ENCODE measurements around the gene VIL1. TPM values are rescaled to one million over a fixed set of nuclear protein-coding genes. Genes with fewer than 3 reads are reported as not detected.

VIL1 gene
- total and polyA plus RNA-seq, 9 of the 15 experiments (the other 6 are each of a cell fraction or from before 2014, with no cell fraction given), result 0.51 to 2.7 (median 1.2) TPM

DNA sequence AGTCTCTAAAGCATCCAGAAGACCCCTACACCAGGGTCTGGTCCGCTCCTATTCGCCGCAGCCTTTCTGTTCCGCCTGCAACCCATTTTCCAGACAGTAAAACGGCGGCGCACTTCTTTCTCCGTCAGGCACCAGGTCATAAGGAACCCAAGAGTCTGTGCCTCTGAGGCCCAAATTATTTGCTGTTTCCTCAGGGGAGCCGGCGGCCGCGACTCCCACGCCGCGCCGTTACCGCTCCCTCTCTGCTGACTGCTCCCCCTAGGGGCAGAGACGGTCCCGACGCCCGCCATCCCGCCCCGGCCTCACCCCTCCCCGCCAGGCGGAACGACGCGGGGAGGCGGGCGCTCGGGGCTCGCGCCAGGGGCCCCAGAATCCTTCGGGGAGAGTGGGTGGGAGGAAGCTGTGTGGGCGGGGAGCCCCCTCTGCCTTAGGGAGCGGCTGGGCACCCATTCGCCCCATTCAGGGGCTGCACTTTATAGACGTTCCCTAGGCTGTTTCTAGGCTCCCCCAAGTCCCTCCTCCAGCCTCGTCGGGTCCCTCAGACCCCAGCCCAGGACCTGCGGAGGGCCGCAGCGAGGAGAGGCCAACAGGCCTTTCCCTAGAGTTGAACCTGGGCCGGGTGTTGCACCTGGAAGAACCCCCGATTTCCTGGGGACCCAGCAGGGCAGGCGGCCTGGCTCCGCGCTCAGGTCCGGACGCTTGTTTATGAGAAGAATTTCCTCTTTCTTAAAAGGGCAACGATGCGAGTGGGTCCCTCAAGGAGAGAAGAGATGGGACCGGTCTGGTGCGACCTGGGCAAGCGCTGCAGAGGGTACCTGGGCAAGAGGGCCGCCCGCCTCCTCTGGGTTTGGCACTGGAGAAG, 22.9 kb upstream of the VIL1 start (continued):
- TF ChIP-seq, protein P1, sequence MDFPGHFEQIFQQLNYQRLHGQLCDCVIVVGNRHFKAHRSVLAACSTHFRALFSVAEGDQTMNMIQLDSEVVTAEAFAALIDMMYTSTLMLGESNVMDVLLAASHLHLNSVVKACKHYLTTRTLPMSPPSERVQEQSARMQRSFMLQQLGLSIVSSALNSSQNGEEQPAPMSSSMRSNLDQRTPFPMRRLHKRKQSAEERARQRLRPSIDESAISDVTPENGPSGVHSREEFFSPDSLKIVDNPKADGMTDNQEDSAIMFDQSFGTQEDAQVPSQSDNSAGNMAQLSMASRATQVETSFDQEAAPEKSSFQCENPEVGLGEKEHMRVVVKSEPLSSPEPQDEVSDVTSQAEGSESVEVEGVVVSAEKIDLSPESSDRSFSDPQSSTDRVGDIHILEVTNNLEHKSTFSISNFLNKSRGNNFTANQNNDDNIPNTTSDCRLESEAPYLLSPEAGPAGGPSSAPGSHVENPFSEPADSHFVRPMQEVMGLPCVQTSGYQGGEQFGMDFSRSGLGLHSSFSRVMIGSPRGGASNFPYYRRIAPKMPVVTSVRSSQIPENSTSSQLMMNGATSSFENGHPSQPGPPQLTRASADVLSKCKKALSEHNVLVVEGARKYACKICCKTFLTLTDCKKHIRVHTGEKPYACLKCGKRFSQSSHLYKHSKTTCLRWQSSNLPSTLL (IDR thresholded peaks at IDR 0.05), result no peak
- TF ChIP-seq MCM5 (IDR thresholded peaks at IDR 0.05; ENCODE audit: low read depth), result no peak
- TF ChIP-seq, protein P2, sequence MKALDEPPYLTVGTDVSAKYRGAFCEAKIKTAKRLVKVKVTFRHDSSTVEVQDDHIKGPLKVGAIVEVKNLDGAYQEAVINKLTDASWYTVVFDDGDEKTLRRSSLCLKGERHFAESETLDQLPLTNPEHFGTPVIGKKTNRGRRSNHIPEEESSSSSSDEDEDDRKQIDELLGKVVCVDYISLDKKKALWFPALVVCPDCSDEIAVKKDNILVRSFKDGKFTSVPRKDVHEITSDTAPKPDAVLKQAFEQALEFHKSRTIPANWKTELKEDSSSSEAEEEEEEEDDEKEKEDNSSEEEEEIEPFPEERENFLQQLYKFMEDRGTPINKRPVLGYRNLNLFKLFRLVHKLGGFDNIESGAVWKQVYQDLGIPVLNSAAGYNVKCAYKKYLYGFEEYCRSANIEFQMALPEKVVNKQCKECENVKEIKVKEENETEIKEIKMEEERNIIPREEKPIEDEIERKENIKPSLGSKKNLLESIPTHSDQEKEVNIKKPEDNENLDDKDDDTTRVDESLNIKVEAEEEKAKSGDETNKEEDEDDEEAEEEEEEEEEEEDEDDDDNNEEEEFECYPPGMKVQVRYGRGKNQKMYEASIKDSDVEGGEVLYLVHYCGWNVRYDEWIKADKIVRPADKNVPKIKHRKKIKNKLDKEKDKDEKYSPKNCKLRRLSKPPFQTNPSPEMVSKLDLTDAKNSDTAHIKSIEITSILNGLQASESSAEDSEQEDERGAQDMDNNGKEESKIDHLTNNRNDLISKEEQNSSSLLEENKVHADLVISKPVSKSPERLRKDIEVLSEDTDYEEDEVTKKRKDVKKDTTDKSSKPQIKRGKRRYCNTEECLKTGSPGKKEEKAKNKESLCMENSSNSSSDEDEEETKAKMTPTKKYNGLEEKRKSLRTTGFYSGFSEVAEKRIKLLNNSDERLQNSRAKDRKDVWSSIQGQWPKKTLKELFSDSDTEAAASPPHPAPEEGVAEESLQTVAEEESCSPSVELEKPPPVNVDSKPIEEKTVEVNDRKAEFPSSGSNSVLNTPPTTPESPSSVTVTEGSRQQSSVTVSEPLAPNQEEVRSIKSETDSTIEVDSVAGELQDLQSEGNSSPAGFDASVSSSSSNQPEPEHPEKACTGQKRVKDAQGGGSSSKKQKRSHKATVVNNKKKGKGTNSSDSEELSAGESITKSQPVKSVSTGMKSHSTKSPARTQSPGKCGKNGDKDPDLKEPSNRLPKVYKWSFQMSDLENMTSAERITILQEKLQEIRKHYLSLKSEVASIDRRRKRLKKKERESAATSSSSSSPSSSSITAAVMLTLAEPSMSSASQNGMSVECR (CRISPR knock-in tag; IDR thresholded peaks at IDR 0.05), result peak; percentile 87
- TF ChIP-seq HDAC1 (IDR thresholded peaks at IDR 0.05), result peak; percentile 17 to 36; a peak in 1 of 4 replicates
- no peak for TF ChIP-seq SREBF2 (CRISPR knock-in tag; IDR thresholded peaks at IDR 0.05)
- TF ChIP-seq UBTF (IDR thresholded peaks at IDR 0.05; ENCODE audit: borderline replicate concordance in 1 of 2, low read depth in 2 of 2, low read length in 2 of 2), result peak; percentile 65 to 73; a peak in 1 of 4 replicates
- no peak for TF ChIP-seq ZNF124 (CRISPR knock-in tag; IDR thresholded peaks at IDR 0.05)
- TF ChIP-seq ZNF518B (CRISPR knock-in tag; IDR thresholded peaks at IDR 0.05), result no peak
- TF ChIP-seq BHLHE40 (IDR thresholded peaks at IDR 0.05; ENCODE audit: low read length), result peak; percentile 40; the same call in 1 of the 2 replicates
- TF ChIP-seq ZNF764 (CRISPR knock-in tag; IDR thresholded peaks at IDR 0.05; ENCODE audit: low read depth), result no peak
- no peak for TF ChIP-seq JUN (IDR thresholded peaks at IDR 0.05; ENCODE audit: borderline replicate concordance, low read depth, low read length)
- TF ChIP-seq JUN (CRISPR knock-in tag; IDR thresholded peaks at IDR 0.05; ENCODE audit: borderline replicate concordance), result no peak
- TF ChIP-seq SMARCB1 (IDR thresholded peaks at IDR 0.05; ENCODE audit: insufficient read length, low read depth), result no peak
- TF ChIP-seq POLR2G (IDR thresholded peaks at IDR 0.05; ENCODE audit: low read depth, low read length), result peak; percentile 78

All from K562 (cell line).